H9 (cell line): ENCODE data around the gene GAS2. TPM values are rescaled to one million over a fixed set of nuclear protein-coding genes. Genes with fewer than 3 reads are reported as not detected.

ENCODE experiments used
- DNase-seq: peaks from one replicate; pipeline ENCODE4 v3.0.0-alpha.2; 2017
- H2AFZ ChIP-seq: one replicate; pipeline ENCODE4 v1.6.1; 2013; ENCODE audit warnings: mild to moderate bottlenecking, low read length, control low read depth, moderate library complexity
- H2AK5ac ChIP-seq: 2 replicates; pipeline ENCODE4 v1.6.1; 2013; ENCODE audit warnings: low read length, control low read depth, mixed read lengths; ENCODE audit not compliant: insufficient read length
- H2BK120ac ChIP-seq: one replicate; pipeline ENCODE4 v1.6.1; 2013; ENCODE audit warnings: low read depth, mild to moderate bottlenecking, low read length, control low read depth, inconsistent platforms; ENCODE audit not compliant: poor library complexity, severe bottlenecking
- H2BK12ac ChIP-seq: 2 replicates; pipeline ENCODE4 v1.6.1; 2013; ENCODE audit warnings: low read length, control low read depth, mixed read lengths, low read depth; ENCODE audit not compliant: insufficient read length
- H2BK15ac ChIP-seq: 2 replicates; pipeline ENCODE4 v1.6.1; 2013; ENCODE audit warnings: low read depth, low read length, control low read depth
- H2BK20ac ChIP-seq: one replicate; pipeline ENCODE4 v1.6.1; 2013; ENCODE audit warnings: low read depth, mild to moderate bottlenecking, low read length, control low read depth, inconsistent platforms; ENCODE audit not compliant: poor library complexity, severe bottlenecking
- H2BK5ac ChIP-seq: 2 replicates; pipeline ENCODE4 v1.6.1; 2013; ENCODE audit warnings: low read length, control low read depth, mixed read lengths; ENCODE audit not compliant: insufficient read length
- H3K14ac ChIP-seq: 2 replicates; pipeline ENCODE4 v1.6.1; 2013; ENCODE audit warnings: low read length, control low read depth; ENCODE audit not compliant: insufficient read depth
- H3K18ac ChIP-seq: 2 replicates; pipeline ENCODE4 v1.6.1; 2013; ENCODE audit warnings: low read depth, mild to moderate bottlenecking, mixed read lengths, low read length, control low read depth; ENCODE audit not compliant: insufficient read length
- H3K23ac ChIP-seq: 2 replicates; pipeline ENCODE4 v1.6.1; 2013; ENCODE audit warnings: low read length, control low read depth, mixed read lengths, low read depth; ENCODE audit not compliant: insufficient read length
- H3K23me2 ChIP-seq: 2 replicates; pipeline ENCODE4 v1.6.1; 2013; ENCODE audit warnings: low read depth, mild to moderate bottlenecking, mixed read lengths, low read length, control low read depth; ENCODE audit not compliant: insufficient read length, poor library complexity, severe bottlenecking
- H3K27ac ChIP-seq: 2 replicates; pipeline ENCODE4 v1.5.1; 2013; ENCODE audit warnings: low read length, control low read depth, mixed read lengths, low read depth; ENCODE audit not compliant: insufficient read length
- H3K27me3 ChIP-seq: 2 replicates; pipeline ENCODE4 v1.6.1; 2013; ENCODE audit warnings: low read length, control low read depth, inconsistent platforms; ENCODE audit not compliant: insufficient read depth
- H3K4ac ChIP-seq: 2 replicates; pipeline ENCODE4 v1.6.1; 2013; ENCODE audit warnings: low read depth, mild to moderate bottlenecking, control low read depth, inconsistent platforms, low read length, moderate library complexity
- H3K4me1 ChIP-seq: 2 replicates; pipeline ENCODE4 v1.6.1; 2013; ENCODE audit warnings: low read length, control low read depth, inconsistent platforms; ENCODE audit not compliant: insufficient read depth
- H3K4me2 ChIP-seq: 2 replicates; pipeline ENCODE4 v1.6.1; 2013; ENCODE audit warnings: low read length, control low read depth, mixed read lengths; ENCODE audit not compliant: insufficient read length, insufficient read depth
- H3K56ac ChIP-seq: 2 replicates; pipeline ENCODE4 v1.6.1; 2013; ENCODE audit warnings: low read depth, mild to moderate bottlenecking, mixed read lengths, low read length, control low read depth; ENCODE audit not compliant: insufficient read length
- H3K79me1 ChIP-seq: 2 replicates; pipeline ENCODE4 v1.6.1; 2013; ENCODE audit warnings: low read depth, mild to moderate bottlenecking, moderate library complexity, low read length, control low read depth, inconsistent platforms; ENCODE audit not compliant: insufficient read depth, poor library complexity, severe bottlenecking
- H3K79me2 ChIP-seq: 2 replicates; pipeline ENCODE4 v1.6.1; 2013; ENCODE audit warnings: low read length, control low read depth, inconsistent platforms; ENCODE audit not compliant: insufficient read depth
- H3K9ac ChIP-seq: 2 replicates; pipeline ENCODE4 v1.6.1; 2013; ENCODE audit warnings: low read length, control low read depth, mixed read lengths; ENCODE audit not compliant: insufficient read length; ENCODE audit errors: extremely low read depth
- H3K9me3 ChIP-seq: one replicate; pipeline ENCODE4 v1.6.1; 2013; ENCODE audit warnings: low read depth, low read length, inconsistent platforms; ENCODE audit not compliant: control insufficient read depth
- H3T11ph ChIP-seq: one replicate; pipeline ENCODE4 v1.6.1; 2013; ENCODE audit warnings: mild to moderate bottlenecking, low read length, control low read depth, inconsistent platforms
- H4K20me1 ChIP-seq: one replicate; pipeline ENCODE4 v1.6.1; 2013; ENCODE audit not compliant: control insufficient read depth, insufficient read length, insufficient read depth
- H4K5ac ChIP-seq: 2 replicates; pipeline ENCODE4 v1.6.1; 2013; ENCODE audit warnings: low read depth, mild to moderate bottlenecking, mixed read lengths, low read length, control low read depth; ENCODE audit not compliant: insufficient read length
- H4K8ac ChIP-seq: replicated peaks from 2 replicates; pipeline ENCODE4 v1.6.1; 2013; ENCODE audit warnings: low read length, control low read depth, mixed read lengths, low read depth; ENCODE audit not compliant: insufficient read length
- H4K91ac ChIP-seq: 2 replicates; pipeline ENCODE4 v1.6.1; 2013; ENCODE audit warnings: low read depth, mild to moderate bottlenecking, moderate library complexity, mixed read lengths, low read length, control low read depth; ENCODE audit not compliant: insufficient read length
- H3K27ac Mint-ChIP-seq, 3 experiments: 2 replicates in 2 of 3; 3 replicates in 1 of 3; pipeline ENCODE4 v1.8.0; 2020 to 2021; ENCODE audit warnings: mixed read lengths in 3 of 3, mild to moderate bottlenecking in 1 of 3, moderate library complexity in 1 of 3
- H3K27me3 Mint-ChIP-seq: 2 replicates; pipeline ENCODE4 v1.8.0; 2021; ENCODE audit warnings: low read depth, mild to moderate bottlenecking, moderate library complexity, mixed read lengths
- H3K36me3 Mint-ChIP-seq, 3 experiments: 2 replicates in 2 of 3; 3 replicates in 1 of 3; pipeline ENCODE4 v1.8.0; 2020 to 2021; ENCODE audit warnings: low read depth in 3 of 3, mixed read lengths in 3 of 3; ENCODE audit not compliant: insufficient read depth in 1 of 3
- H3K4me1 Mint-ChIP-seq, 2 experiments: 2 replicates each; pipeline ENCODE4 v1.8.0; 2020; ENCODE audit warnings: mixed read lengths in 2 of 2
- H3K4me3 Mint-ChIP-seq, 2 experiments: 2 replicates in 1 of 2; 3 replicates in 1 of 2; pipeline ENCODE4 v1.8.0; 2020 to 2021; ENCODE audit warnings: mild to moderate bottlenecking in 2 of 2, mixed read lengths in 2 of 2, moderate library complexity in 1 of 2
- H3K9me3 Mint-ChIP-seq, 2 experiments: 2 replicates in 1 of 2; 3 replicates in 1 of 2; pipeline ENCODE4 v1.8.0; 2020; ENCODE audit warnings: mild to moderate bottlenecking in 2 of 2, mixed read lengths in 2 of 2, moderate library complexity in 1 of 2
- WGBS: extraction: QIAGEN DNeasy Blood & Tissue Kit; methylation state at CpG from one replicate; pipeline ENCODE4 v1.1.7; 2013; ENCODE audit warnings: missing lambda C conversion rate, low lambda C conversion rate, mixed read lengths; ENCODE audit not compliant: insufficient read length; ENCODE audit errors: extremely low coverage; 5-methylcytosine and 5-hydroxymethylcytosine counted together
- long read RNA-seq: library from polyadenylated mRNA; unstranded; transcript quantifications from one replicate; pipeline ENCODE4 v2.0.0, GENCODE V29; 2020
- total RNA-seq: library from RNA; stranded (reverse); gene quantifications from 2 replicates; pipeline ENCODE4 v1.2.1, GENCODE V29; 2021
- TF ChIP-seq, protein P1 (sequence below): fragments of 200-600 bp; sonication (generic); conservative IDR thresholded peaks from 3 replicates; pipeline ENCODE4 v1.8.0; 2021; ENCODE audit warnings: antibody characterized with exemption, mild to moderate bottlenecking

Gene GAS2
- total RNA-seq: 1.7 and 1.8 TPM in 2 replicates
- long read RNA-seq, transcript GAS2-211 (1 exons, 895 nt): major isoform, 8 of 8 reads
- long read RNA-seq, partial matches to known transcripts: 0 of 8 reads
- long read RNA-seq, other reads (novel, unspliced or antisense): 0 of 8 reads

GRCh38 chr11:22666325-22666687, at the start of gene GAS2:
Gene GAS2, plus strand, starts transcription at chr11:22666611. Its CDS starts 8,259 bp downstream, at chr11:22674870.
- Histone ChIP-seq H3K4me1 (no peaks in the 10 kb centered on the region; the same call in 1 of the 2 replicates), H3K18ac (no peak within 1 kb of the TSS), H4K8ac (no peak within 1 kb of the TSS), H3K14ac (no peak within 1 kb of the TSS), H3K79me2 (no peaks in the 10 kb centered on the region), H2BK5ac (no peak within 1 kb of the TSS), H2BK20ac (no peak within 1 kb of the TSS), H3K4ac (no peak within 1 kb of the TSS), H3K9me3 (no peaks in the 10 kb centered on the region), H2AFZ (peak within 1 kb of the TSS; percentile 71), H2BK120ac (no peak within 1 kb of the TSS), H3T11ph (no peak within 1 kb of the TSS), H4K20me1 (no peaks in the 10 kb centered on the region), H2AK5ac (no peak within 1 kb of the TSS), H2BK15ac (no peak within 1 kb of the TSS), H3K27me3 (no peaks in the 10 kb centered on the region), H3K79me1 (no peaks in the 10 kb centered on the region), H4K5ac (no peak within 1 kb of the TSS), H3K4me2 (peak within 1 kb of the TSS; percentile 62), H2BK12ac (no peak within 1 kb of the TSS), H3K23me2 (peaks cover 9% of the 10 kb centered on the region), H3K27ac (no peak within 1 kb of the TSS), H3K23ac (no peak within 1 kb of the TSS), H3K56ac (no peak within 1 kb of the TSS), H3K9ac (peak within 1 kb of the TSS; percentile 52), H4K91ac (no peak within 1 kb of the TSS)
- H3K4me1 Mint-ChIP-seq: peaks cover 19 to 22% of the 10 kb centered on the region in 2 experiments
- H3K27ac Mint-ChIP-seq: no peak within 1 kb of the TSS; a peak in 1 of 7 replicates
- WGBS: no CpG with 5 or more reads among the region's 8 CpGs
- TF ChIP-seq, protein P1, sequence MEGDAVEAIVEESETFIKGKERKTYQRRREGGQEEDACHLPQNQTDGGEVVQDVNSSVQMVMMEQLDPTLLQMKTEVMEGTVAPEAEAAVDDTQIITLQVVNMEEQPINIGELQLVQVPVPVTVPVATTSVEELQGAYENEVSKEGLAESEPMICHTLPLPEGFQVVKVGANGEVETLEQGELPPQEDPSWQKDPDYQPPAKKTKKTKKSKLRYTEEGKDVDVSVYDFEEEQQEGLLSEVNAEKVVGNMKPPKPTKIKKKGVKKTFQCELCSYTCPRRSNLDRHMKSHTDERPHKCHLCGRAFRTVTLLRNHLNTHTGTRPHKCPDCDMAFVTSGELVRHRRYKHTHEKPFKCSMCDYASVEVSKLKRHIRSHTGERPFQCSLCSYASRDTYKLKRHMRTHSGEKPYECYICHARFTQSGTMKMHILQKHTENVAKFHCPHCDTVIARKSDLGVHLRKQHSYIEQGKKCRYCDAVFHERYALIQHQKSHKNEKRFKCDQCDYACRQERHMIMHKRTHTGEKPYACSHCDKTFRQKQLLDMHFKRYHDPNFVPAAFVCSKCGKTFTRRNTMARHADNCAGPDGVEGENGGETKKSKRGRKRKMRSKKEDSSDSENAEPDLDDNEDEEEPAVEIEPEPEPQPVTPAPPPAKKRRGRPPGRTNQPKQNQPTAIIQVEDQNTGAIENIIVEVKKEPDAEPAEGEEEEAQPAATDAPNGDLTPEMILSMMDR: no peak
- H3K9me3 Mint-ChIP-seq: no peaks in the 10 kb centered on the region
- no peak for DNase-seq
- H3K4me3 Mint-ChIP-seq: peak within 1 kb of the TSS; percentile 75 to 83
- H3K36me3 Mint-ChIP-seq: no peaks in the 10 kb centered on the region
- peaks cover 53% of the 10 kb centered on the region for H3K27me3 Mint-ChIP-seq
